K562 (cell line): ENCODE measurements around the gene STK32C. TPM values are rescaled to one million over a fixed set of nuclear protein-coding genes. Genes with fewer than 3 reads are reported as not detected.

Source experiments
- CSDE1 ChIP-seq, 2 experiments: fragments of 450-650 bp; IDR thresholded peaks; 2 replicates each; pipeline ENCODE4 v1.6.1; 2016; ENCODE audit warnings: mild to moderate bottlenecking in 1 of 2
- DEAF1 ChIP-seq: fragments of 450-650 bp; formaldehyde crosslinking; IDR thresholded peaks from 2 replicates; pipeline ENCODE4 v1.4.0; 2020; ENCODE audit warnings: mild to moderate bottlenecking, moderate library complexity
- E2F6 ChIP-seq, 2 experiments: IDR thresholded peaks; 2 replicates each; pipeline ENCODE4 v1.6.1; 2011; ENCODE audit warnings: borderline replicate concordance in 1 of 2, control low read depth in 1 of 2, low read depth in 1 of 2, low read length in 1 of 2, mild to moderate bottlenecking in 1 of 2, mixed read lengths in 1 of 2, moderate library complexity in 1 of 2; ENCODE audit not compliant: insufficient read depth in 1 of 2, insufficient read length in 1 of 2, poor library complexity in 1 of 2, severe bottlenecking in 1 of 2; ENCODE audit errors: extremely low read depth in 1 of 2
- ETV5 ChIP-seq: sonication (generic); formaldehyde crosslinking; IDR thresholded peaks from 2 replicates; pipeline ENCODE4 v1.4.0; 2020; ENCODE audit warnings: low read depth, mild to moderate bottlenecking, missing genetic modification reagents
- FOXK1 ChIP-seq: sonication (generic); formaldehyde crosslinking; IDR thresholded peaks from 2 replicates; pipeline ENCODE4 v1.8.0; 2022; ENCODE audit warnings: missing genetic modification reagents, mild to moderate bottlenecking, borderline replicate concordance
- GABPB2 ChIP-seq: fragments of 250-450 bp; sonication (Bioruptor Pico); conservative IDR thresholded peaks from 2 replicates; pipeline ENCODE4 v1.5.1; 2021; ENCODE audit warnings: mild to moderate bottlenecking
- HNRNPH1 ChIP-seq: fragments of 200-400 bp; formaldehyde crosslinking; optimal IDR thresholded peaks from 2 replicates; pipeline ENCODE3; 2017; ENCODE audit warnings: low read depth, mild to moderate bottlenecking, low read length, moderate library complexity
- IFI16 ChIP-seq: fragments of 250-450 bp; sonication (Bioruptor Pico); IDR thresholded peaks from 2 replicates; pipeline ENCODE4 v2.1.2; 2022; ENCODE audit warnings: mild to moderate bottlenecking, inconsistent platforms
- KLF10 ChIP-seq: fragments of 250-450 bp; sonication (Bioruptor Pico); IDR thresholded peaks from 2 replicates; pipeline ENCODE4 v1.6.1; 2021; ENCODE audit warnings: matching md5 sums
- MAX ChIP-seq: sonication (generic); formaldehyde crosslinking; IDR thresholded peaks from 2 replicates; pipeline ENCODE4 v1.9.0; 2022; ENCODE audit warnings: mild to moderate bottlenecking, missing genetic modification reagents
- NCOA2 ChIP-seq, 2 experiments: fragments of 450-650 bp; IDR thresholded peaks; 2 replicates each; pipeline ENCODE4 v1.6.1; 2018; ENCODE audit warnings: mild to moderate bottlenecking in 2 of 2, moderate library complexity in 1 of 2; ENCODE audit not compliant: partially characterized antibody in 2 of 2
- POLR2AphosphoS5 ChIP-seq: IDR thresholded peaks from 2 replicates; pipeline ENCODE4 v1.6.1; 2011; ENCODE audit warnings: mild to moderate bottlenecking, low read depth, low read length, moderate library complexity; ENCODE audit not compliant: control insufficient read depth, insufficient read depth
- RNF2 ChIP-seq: sonication (generic); IDR thresholded peaks from 2 replicates; pipeline ENCODE4 v1.6.1; 2016
- SUPT5H ChIP-seq: fragments of 450-650 bp; IDR thresholded peaks from 2 replicates; pipeline ENCODE4 v1.6.1; 2016
- ZFX ChIP-seq: sonication (generic); formaldehyde crosslinking; IDR thresholded peaks from 2 replicates; pipeline ENCODE4 v1.8.0; 2022; ENCODE audit warnings: mild to moderate bottlenecking, missing genetic modification reagents, moderate library complexity
- ZNF184 ChIP-seq: sonication (generic); formaldehyde crosslinking; IDR thresholded peaks from 2 replicates; pipeline ENCODE4 v1.5.0; 2020; ENCODE audit warnings: missing genetic modification reagents
- ZNF253 ChIP-seq: fragments of 250-450 bp; sonication (Bioruptor Pico); conservative IDR thresholded peaks from 2 replicates; pipeline ENCODE4 v1.6.1; 2021; ENCODE audit warnings: mild to moderate bottlenecking
- ZNF583 ChIP-seq: fragments of 250-450 bp; sonication (Bioruptor Pico); IDR thresholded peaks from 2 replicates; pipeline ENCODE4 v1.4.0; 2020
- polyA plus RNA-seq, 8 experiments: library from polyadenylated mRNA; depleted of rRNA in 4 of 8; stranded (reverse) in 5 of 8; unstranded in 3 of 8; fragments of >200 nt; fragmentation: Nextera tagmentation in 2 of 8; fragmentation: Illumina TruSeq in 1 of 8; extraction: Ambion mirVana in 2 of 8; extraction: Trizol in 1 of 8; gene quantifications; 2 replicates each; pipeline versions ENCODE4 v1.2.1 to v1.2.3, GENCODE V29; 2011 to 2014; ENCODE audit warnings: inconsistent platforms in 1 of 8, missing spikeins in 1 of 8
- total RNA-seq, 7 experiments: library from RNA; depleted of rRNA in 6 of 7; stranded (reverse); fragments of >200 nt in 6 of 7; fragmentation: Illumina TruSeq in 2 of 7; extraction: Trizol in 2 of 7; gene quantifications; 2 replicates each; pipeline versions ENCODE4 v1.2.1 to v1.2.3, GENCODE V29; 2011 to 2021; ENCODE audit warnings: low replicate concordance in 1 of 7
- TF ChIP-seq, protein P1 (sequence below): fragments of 450-650 bp; IDR thresholded peaks from 2 replicates; pipeline ENCODE4 v1.6.1; 2017; ENCODE audit warnings: antibody characterized with exemption, mild to moderate bottlenecking

Gene STK32C
- total and polyA plus RNA-seq, 9 of the 15 experiments (the other 6 are each of a cell fraction or from before 2014, with no cell fraction given): 1.5 to 20.9 (median 6.5) TPM

GRCh38 chr10:132308587-132309470 is 1.1 kb upstream of the STK32C start (continued):
- TF ChIP-seq E2F6 (IDR thresholded peaks at IDR 0.05; ENCODE audit: borderline replicate concordance in 1 of 2, extremely low read depth in 1 of 2, insufficient read depth in 1 of 2, insufficient read length in 1 of 2, low read depth in 1 of 2, low read length in 1 of 2, poor library complexity in 1 of 2, severe bottlenecking in 1 of 2): peak; percentile 51 to 73
- no peak for TF ChIP-seq POLR2AphosphoS5
- no peak for TF ChIP-seq DEAF1
- no peak for TF ChIP-seq ZNF253
- TF ChIP-seq, protein P1, sequence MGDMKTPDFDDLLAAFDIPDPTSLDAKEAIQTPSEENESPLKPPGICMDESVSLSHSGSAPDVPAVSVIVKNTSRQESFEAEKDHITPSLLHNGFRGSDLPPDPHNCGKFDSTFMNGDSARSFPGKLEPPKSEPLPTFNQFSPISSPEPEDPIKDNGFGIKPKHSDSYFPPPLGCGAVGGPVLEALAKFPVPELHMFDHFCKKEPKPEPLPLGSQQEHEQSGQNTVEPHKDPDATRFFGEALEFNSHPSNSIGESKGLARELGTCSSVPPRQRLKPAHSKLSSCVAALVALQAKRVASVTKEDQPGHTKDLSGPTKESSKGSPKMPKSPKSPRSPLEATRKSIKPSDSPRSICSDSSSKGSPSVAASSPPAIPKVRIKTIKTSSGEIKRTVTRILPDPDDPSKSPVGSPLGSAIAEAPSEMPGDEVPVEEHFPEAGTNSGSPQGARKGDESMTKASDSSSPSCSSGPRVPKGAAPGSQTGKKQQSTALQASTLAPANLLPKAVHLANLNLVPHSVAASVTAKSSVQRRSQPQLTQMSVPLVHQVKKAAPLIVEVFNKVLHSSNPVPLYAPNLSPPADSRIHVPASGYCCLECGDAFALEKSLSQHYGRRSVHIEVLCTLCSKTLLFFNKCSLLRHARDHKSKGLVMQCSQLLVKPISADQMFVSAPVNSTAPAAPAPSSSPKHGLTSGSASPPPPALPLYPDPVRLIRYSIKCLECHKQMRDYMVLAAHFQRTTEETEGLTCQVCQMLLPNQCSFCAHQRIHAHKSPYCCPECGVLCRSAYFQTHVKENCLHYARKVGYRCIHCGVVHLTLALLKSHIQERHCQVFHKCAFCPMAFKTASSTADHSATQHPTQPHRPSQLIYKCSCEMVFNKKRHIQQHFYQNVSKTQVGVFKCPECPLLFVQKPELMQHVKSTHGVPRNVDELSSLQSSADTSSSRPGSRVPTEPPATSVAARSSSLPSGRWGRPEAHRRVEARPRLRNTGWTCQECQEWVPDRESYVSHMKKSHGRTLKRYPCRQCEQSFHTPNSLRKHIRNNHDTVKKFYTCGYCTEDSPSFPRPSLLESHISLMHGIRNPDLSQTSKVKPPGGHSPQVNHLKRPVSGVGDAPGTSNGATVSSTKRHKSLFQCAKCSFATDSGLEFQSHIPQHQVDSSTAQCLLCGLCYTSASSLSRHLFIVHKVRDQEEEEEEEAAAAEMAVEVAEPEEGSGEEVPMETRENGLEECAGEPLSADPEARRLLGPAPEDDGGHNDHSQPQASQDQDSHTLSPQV: 0 out of 2 replicates have a peak, but pooled peaks have one; percentile 46
- TF ChIP-seq ETV5 (CRISPR knock-in tag): no peak
- no peak for TF ChIP-seq FOXK1 (CRISPR knock-in tag)
- TF ChIP-seq GABPB2 (CRISPR knock-in tag): no peak
- TF ChIP-seq ZFX (CRISPR knock-in tag): peak; percentile 44; the same call in 1 of the 2 replicates
- TF ChIP-seq ZNF184 (CRISPR knock-in tag): no peak
- TF ChIP-seq NCOA2 (IDR thresholded peaks at IDR 0.05; ENCODE audit: partially characterized antibody in 2 of 2): no peak
- TF ChIP-seq RNF2: no peak
- peak; percentile 49 for TF ChIP-seq MAX (CRISPR knock-in tag)
- no peak for TF ChIP-seq KLF10 (CRISPR knock-in tag)
- TF ChIP-seq ZNF583: no peak
- TF ChIP-seq SUPT5H: no peak
- TF ChIP-seq HNRNPH1: no peak
- no peak for TF ChIP-seq IFI16 (CRISPR knock-in tag)
- TF ChIP-seq CSDE1 (IDR thresholded peaks at IDR 0.05): no peak
